T-helper 1 cell (primary cell): ENCODE measurements around the gene UPB1.
"Not testable (repeated sequence)": the region's sequence is repeated elsewhere in the genome, so short reads cannot be mapped to it uniquely, and the experiment has no call there.

Experiments used
- DNase-seq, 5 donors: peaks; one replicate each; pipeline ENCODE4 v3.0.0-alpha.2; 2012 to 2020

Gene UPB1

GRCh38 chr22:24482575-24482974, 12.6 kb upstream of the UPB1 start:
- DNase-seq, result peak in 1 of 5 donors; percentile 40

GRCh38 chr22:24482998-24483397, 12.1 kb upstream of the UPB1 start:
- DNase-seq, result no peak

- no peak for DNase-seq
These were observed 11.1 kb upstream of the UPB1 start for GRCh38 chr22:24483976-24484545.

GRCh38 chr22:24485170-24485569, 10.0 kb upstream of the UPB1 start:
- no peak for DNase-seq

- peak in 1 of 5 donors; percentile 3 for DNase-seq
These were observed 9.5 kb upstream of the UPB1 start for GRCh38 chr22:24485608-24486007.

GRCh38 chr22:24486501-24486921, 8.6 kb upstream of the UPB1 start:
- DNase-seq, result peak in 1 of 5 donors; percentile 79

- DNase-seq, result no peak
These were observed 6.1 kb upstream of the UPB1 start for GRCh38 chr22:24489011-24489410.

- not testable (repeated sequence) for DNase-seq
These were observed 5.7 kb upstream of the UPB1 start for GRCh38 chr22:24489434-24489833.

- no peak for DNase-seq
These were observed 2.7 kb upstream of the UPB1 start for GRCh38 chr22:24492391-24492790.

GRCh38 chr22:24494167-24494527, 985 bp upstream of the UPB1 start:
- DNase-seq, result no peak

GRCh38 chr22:24495365-24495675, 188 bp downstream of the UPB1 start:
- no peak for DNase-seq

- DNase-seq, result no peak
These were observed 1.1 kb downstream of the UPB1 start for GRCh38 chr22:24496234-24496633.

GRCh38 chr22:24496661-24497060, 1.5 kb downstream of the UPB1 start:
- no peak for DNase-seq

- DNase-seq, result no peak
These were observed 2.7 kb downstream of the UPB1 start for GRCh38 chr22:24497841-24498258.

- DNase-seq, result no peak
These were observed 3.7 kb downstream of the UPB1 start for GRCh38 chr22:24498824-24499223.

- no peak for DNase-seq
These were observed 4.7 kb downstream of the UPB1 start for GRCh38 chr22:24499706-24500276.

- no peak for DNase-seq
These were observed 5.2 kb downstream of the UPB1 start for GRCh38 chr22:24500277-24500820.

- DNase-seq, result no peak
These were observed 6.3 kb downstream of the UPB1 start for GRCh38 chr22:24501301-24502005.

GRCh38 chr22:24502034-24502433, 6.9 kb downstream of the UPB1 start:
- no peak for DNase-seq

- DNase-seq, result no peak
These were observed 7.4 kb downstream of the UPB1 start for GRCh38 chr22:24502541-24502940.

GRCh38 chr22:24503137-24503842, 8.2 kb downstream of the UPB1 start:
- DNase-seq, result peak in 4 of 5 donors; percentile 25 to 52 (median 38)

GRCh38 chr22:24503843-24504338, 8.8 kb downstream of the UPB1 start:
- no peak for DNase-seq

GRCh38 chr22:24504540-24504939, 9.4 kb downstream of the UPB1 start:
- no peak for DNase-seq
